Measurements from ENCODE around the gene TMEM97. TPM values are rescaled to one million over a fixed set of nuclear protein-coding genes. Genes with fewer than 3 reads are reported as not detected.

The TMEM97 gene
- total and polyA plus RNA-seq, 7 donors: 3.9 to 13.5 (median 7.2) TPM

DNA sequence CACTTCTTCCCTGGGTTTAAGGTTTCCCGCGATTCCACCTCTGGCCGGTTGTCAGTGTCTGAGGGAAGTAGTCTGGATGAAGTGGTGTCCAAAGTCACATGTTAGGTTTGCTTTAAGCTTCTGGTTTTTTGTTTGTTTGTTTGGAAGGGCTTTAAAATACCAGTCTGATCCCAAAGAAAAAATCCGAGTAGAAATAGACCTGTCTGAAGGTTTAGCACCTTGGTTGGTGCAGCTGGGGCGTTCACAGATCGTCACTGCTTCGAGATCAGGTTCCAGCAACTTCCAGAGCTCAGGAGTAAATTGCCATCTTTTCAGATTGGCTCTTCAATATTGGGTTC is 567 bp downstream of the TMEM97 start:
- DNase-seq (no peak), ATAC-seq (peak in 1 of 4 donors; percentile 1)
- H3K9me3 ChIP-seq: no peaks in the 10 kb centered on the region
- 1 to 5% (median 3%) methylated on average over 7 of the region's 7 CpGs for WGBS, 3 donors
- H3K4me1 ChIP-seq: peaks cover 14% of the 10 kb centered on the region
- H3K27me3 ChIP-seq (ENCODE audit: insufficient read depth in 3 of 3, low read length in 2 of 3): no peaks in the 10 kb centered on the region
- H3K4me3 ChIP-seq: peak overlapping the region; percentile 82
- no peaks in the 10 kb centered on the region for H3K36me3 ChIP-seq (ENCODE audit: insufficient read depth in 1 of 2, low read depth in 1 of 2)
- peak overlapping the region; percentile 59 for H3K27ac ChIP-seq
- TF ChIP-seq, protein P1, sequence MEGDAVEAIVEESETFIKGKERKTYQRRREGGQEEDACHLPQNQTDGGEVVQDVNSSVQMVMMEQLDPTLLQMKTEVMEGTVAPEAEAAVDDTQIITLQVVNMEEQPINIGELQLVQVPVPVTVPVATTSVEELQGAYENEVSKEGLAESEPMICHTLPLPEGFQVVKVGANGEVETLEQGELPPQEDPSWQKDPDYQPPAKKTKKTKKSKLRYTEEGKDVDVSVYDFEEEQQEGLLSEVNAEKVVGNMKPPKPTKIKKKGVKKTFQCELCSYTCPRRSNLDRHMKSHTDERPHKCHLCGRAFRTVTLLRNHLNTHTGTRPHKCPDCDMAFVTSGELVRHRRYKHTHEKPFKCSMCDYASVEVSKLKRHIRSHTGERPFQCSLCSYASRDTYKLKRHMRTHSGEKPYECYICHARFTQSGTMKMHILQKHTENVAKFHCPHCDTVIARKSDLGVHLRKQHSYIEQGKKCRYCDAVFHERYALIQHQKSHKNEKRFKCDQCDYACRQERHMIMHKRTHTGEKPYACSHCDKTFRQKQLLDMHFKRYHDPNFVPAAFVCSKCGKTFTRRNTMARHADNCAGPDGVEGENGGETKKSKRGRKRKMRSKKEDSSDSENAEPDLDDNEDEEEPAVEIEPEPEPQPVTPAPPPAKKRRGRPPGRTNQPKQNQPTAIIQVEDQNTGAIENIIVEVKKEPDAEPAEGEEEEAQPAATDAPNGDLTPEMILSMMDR (IDR thresholded peaks at IDR 0.05): no peak
- intact Hi-C loops (cut with DNase I): loop anchor here in 1 of 2 donors (2.0 to 5.0 kb wide), 2 partner anchors 15 to 277 kb away; partner anchors contain the start of genes IFT20, NLK and TNFAIP1

DNA sequence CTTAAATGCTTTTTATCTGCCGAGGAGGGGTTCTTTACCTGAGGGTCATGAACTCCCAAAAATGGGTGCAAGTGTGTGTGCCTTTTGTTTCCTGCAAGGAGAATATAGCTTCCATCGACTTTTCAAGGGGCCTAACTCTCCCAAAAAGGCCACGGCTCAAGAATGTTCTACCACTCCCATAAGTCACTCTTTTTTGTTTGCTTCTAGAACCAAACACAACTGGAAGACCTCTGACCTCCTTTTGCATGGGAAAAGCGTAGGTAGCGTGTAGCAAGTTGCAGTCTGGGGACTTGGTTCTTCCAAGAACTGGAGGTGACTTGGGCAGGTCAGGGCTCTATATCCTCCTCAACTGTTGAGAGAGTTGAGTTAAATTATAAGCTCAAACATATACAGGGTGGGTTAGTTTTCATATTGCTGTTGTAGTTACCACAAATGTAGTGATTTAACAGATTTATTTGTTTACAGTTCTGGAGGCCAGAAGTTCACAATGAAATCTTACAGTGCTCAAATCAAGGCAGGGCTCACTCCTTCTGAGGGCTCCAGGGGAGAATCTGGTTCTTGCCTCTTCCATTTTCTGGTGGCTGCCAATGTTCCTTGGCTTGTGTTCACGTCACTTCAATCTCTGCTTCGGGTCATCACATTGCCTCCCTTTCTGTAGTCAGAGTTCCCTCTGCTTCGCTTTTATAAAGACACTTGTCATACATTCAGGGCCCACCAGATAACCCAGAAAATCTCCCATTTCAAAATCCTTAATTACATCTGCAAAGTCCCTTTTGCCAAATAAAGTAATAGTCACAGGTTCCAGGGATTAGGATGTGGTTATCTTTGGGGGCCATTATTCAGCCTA is 1.4 kb downstream of the TMEM97 start:
- DNase-seq: no peak

GRCh38 chr17:28324267-28324745 is 5.3 kb downstream of the TMEM97 start:
- Histone ChIP-seq H3K36me3 (ENCODE audit: insufficient read depth in 1 of 2, low read depth in 1 of 2) (peaks cover 2 to 33% of the 10 kb centered on the region in 2 donors), H3K9me3 (no peaks in the 10 kb centered on the region)
- WGBS, 3 donors: 86 to 91% (median 88%) methylated on average over 5 of the region's 5 CpGs

More for the DNA sequence above, 1.4 kb downstream of the TMEM97 start:
- no peak for ATAC-seq
- Histone ChIP-seq H3K4me3 (peak overlapping the region; percentile 82), H3K4me1 (peaks cover 14% of the 10 kb centered on the region), H3K27me3 (ENCODE audit: insufficient read depth in 3 of 3, low read length in 2 of 3) (no peaks in the 10 kb centered on the region), H3K9me3 (no peaks in the 10 kb centered on the region), H3K27ac (no peak overlapping the region), H3K36me3 (ENCODE audit: insufficient read depth in 1 of 2, low read depth in 1 of 2) (no peaks in the 10 kb centered on the region)
- intact Hi-C loops (cut with DNase I): no loop called here
- TF ChIP-seq, protein P1 (IDR thresholded peaks at IDR 0.05): no peak
- WGBS, 3 donors: 65 to 73% (median 68%) methylated on average over 8 of the region's 8 CpGs

GRCh38 chr17:28324781-28325180 is 5.8 kb downstream of the TMEM97 start:
- Histone ChIP-seq H3K27ac (no peak overlapping the region), H3K27me3 (ENCODE audit: insufficient read depth in 3 of 3, low read length in 2 of 3) (no peaks in the 10 kb centered on the region), H3K36me3 (ENCODE audit: insufficient read depth in 1 of 2, low read depth in 1 of 2) (peaks cover 2 to 38% of the 10 kb centered on the region in 2 donors), H3K4me3 (no peak overlapping the region), H3K9me3 (no peaks in the 10 kb centered on the region), H3K4me1 (peaks cover 3% of the 10 kb centered on the region)
- no peak for ATAC-seq
- TF ChIP-seq, protein P1 (IDR thresholded peaks at IDR 0.05): no peak
- DNase-seq: no peak
- intact Hi-C loops (cut with DNase I): no loop called here
- 89 to 94% (median 90%) methylated on average over 3 of the region's 3 CpGs for WGBS, 3 donors

More at GRCh38 chr17:28324267-28324745, 5.3 kb downstream of the TMEM97 start:
- H3K27me3 ChIP-seq (ENCODE audit: insufficient read depth in 3 of 3, low read length in 2 of 3): no peaks in the 10 kb centered on the region
- no peak overlapping the region for H3K27ac ChIP-seq
- H3K4me3 ChIP-seq: no peak overlapping the region
- H3K4me1 ChIP-seq: peaks cover 6% of the 10 kb centered on the region
- ATAC-seq (no peak), DNase-seq (no peak)
- TF ChIP-seq, protein P1 (IDR thresholded peaks at IDR 0.05): no peak
- intact Hi-C loops (cut with DNase I): no loop called here
